Ascending aorta (tissue), 2 donors: ENCODE data around the gene GPSM1. TPM values are rescaled to one million over a fixed set of nuclear protein-coding genes. Genes with fewer than 3 reads are reported as not detected.

Experiments
- DNase-seq, 2 donors: peaks; one replicate each; pipeline ENCODE4 v3.0.0-alpha.2; 2019; ENCODE audit warnings: low spot score in 2 of 2
- H3K27ac ChIP-seq, 2 donors: fragments of 200-600 bp; sonication (generic); one replicate each; pipeline ENCODE4 v1.5.1; 2016 to 2017; ENCODE audit warnings: mild to moderate bottlenecking in 1 of 2
- H3K27me3 ChIP-seq: fragments of 200-600 bp; sonication (generic); one replicate; pipeline ENCODE4 v1.5.1; 2017
- H3K36me3 ChIP-seq, 2 donors: fragments of 200-600 bp; sonication (generic); one replicate each; pipeline ENCODE4 v1.5.1; 2016
- H3K4me1 ChIP-seq, 2 donors: fragments of 200-600 bp; sonication (generic); one replicate each; pipeline ENCODE4 v1.5.1; 2016 to 2017; ENCODE audit warnings: mild to moderate bottlenecking in 1 of 2
- H3K4me3 ChIP-seq, 2 donors: fragments of 200-600 bp; sonication (generic); one replicate each; pipeline ENCODE4 v1.5.1; 2016 to 2017; ENCODE audit warnings: mild to moderate bottlenecking in 1 of 2
- H3K9me3 ChIP-seq, 2 donors: fragments of 200-600 bp; sonication (generic); one replicate each; pipeline ENCODE4 v1.5.1; 2016
- intact Hi-C: fragments of 100-400 bp; cut with DNase I; formaldehyde crosslinking; loops from one replicate; pipeline ENCODE4 v1.15.1; 2023
- total RNA-seq: library from RNA; depleted of rRNA; stranded (reverse); fragments of >200 nt; gene quantifications from one replicate; pipeline ENCODE4 v1.1.0, GENCODE V29; 2016
- TF ChIP-seq, protein P1 (sequence below), 3 experiments: fragments of 200-600 bp in 2 of 3; fragments of 450-650 bp in 1 of 3; sonication (generic) in 2 of 3; IDR thresholded peaks; one replicate each; pipeline ENCODE4 v1.5.1; 2016 to 2019; ENCODE audit warnings: antibody characterized with exemption in 3 of 3, mild to moderate bottlenecking in 1 of 3, moderate library complexity in 1 of 3

GPSM1 gene
- total RNA-seq, 1 donor from 2014 or later, result 85.1 TPM

DNA sequence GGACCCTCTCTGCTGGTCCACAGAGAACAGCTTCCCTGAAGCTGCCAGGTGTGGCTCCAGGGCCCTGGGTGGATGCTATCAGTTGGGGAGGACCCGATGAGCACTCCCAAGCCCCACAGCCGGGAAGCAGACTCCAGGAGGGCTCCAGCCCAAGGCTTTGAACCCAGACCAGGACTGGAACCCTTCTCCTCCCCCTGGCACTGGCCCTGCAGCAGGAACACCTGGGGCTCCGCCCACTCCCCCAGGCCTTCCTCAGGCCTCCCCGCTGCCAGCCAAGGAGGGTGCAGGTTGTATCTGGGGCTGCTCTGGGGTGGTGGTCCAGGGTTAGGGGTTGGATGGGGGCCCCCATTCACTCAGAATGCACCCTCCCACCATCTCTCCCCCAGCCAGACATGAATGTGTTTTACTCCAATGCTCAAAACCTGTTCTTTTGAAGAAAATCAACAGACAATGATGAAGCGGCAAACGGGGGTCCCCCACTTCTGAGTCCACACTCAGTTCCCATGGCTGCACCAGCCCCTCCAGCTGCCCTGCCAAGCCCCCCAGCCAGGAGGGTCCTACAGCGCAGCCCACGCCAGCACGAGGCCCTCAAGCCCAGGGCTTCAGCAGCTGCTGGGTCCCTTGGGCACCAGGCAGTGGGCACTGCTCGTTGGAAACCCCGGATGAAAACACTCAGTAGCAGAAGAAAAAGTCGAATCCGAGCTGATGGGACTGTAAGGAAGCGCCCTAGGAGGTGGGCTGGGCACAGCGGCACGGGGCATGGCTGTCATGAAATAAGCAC lies 46.6 kb upstream of the GPSM1 start:
- Histone ChIP-seq H3K27me3 (no peaks in the 10 kb centered on the region), H3K9me3 (no peaks in the 10 kb centered on the region), H3K4me3 (no peak overlapping the region), H3K4me1 (peaks cover 0 to 3% of the 10 kb centered on the region in 2 donors), H3K27ac (no peak overlapping the region), H3K36me3 (no peaks in the 10 kb centered on the region)
- TF ChIP-seq, protein P1, sequence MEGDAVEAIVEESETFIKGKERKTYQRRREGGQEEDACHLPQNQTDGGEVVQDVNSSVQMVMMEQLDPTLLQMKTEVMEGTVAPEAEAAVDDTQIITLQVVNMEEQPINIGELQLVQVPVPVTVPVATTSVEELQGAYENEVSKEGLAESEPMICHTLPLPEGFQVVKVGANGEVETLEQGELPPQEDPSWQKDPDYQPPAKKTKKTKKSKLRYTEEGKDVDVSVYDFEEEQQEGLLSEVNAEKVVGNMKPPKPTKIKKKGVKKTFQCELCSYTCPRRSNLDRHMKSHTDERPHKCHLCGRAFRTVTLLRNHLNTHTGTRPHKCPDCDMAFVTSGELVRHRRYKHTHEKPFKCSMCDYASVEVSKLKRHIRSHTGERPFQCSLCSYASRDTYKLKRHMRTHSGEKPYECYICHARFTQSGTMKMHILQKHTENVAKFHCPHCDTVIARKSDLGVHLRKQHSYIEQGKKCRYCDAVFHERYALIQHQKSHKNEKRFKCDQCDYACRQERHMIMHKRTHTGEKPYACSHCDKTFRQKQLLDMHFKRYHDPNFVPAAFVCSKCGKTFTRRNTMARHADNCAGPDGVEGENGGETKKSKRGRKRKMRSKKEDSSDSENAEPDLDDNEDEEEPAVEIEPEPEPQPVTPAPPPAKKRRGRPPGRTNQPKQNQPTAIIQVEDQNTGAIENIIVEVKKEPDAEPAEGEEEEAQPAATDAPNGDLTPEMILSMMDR (IDR thresholded peaks at IDR 0.05), result no peak
- intact Hi-C loops, result loop anchor here (10.0 kb wide), 1 partner anchor 676 kb away; no protein-coding TSS in a partner anchor
- DNase-seq, result no peak

DNA sequence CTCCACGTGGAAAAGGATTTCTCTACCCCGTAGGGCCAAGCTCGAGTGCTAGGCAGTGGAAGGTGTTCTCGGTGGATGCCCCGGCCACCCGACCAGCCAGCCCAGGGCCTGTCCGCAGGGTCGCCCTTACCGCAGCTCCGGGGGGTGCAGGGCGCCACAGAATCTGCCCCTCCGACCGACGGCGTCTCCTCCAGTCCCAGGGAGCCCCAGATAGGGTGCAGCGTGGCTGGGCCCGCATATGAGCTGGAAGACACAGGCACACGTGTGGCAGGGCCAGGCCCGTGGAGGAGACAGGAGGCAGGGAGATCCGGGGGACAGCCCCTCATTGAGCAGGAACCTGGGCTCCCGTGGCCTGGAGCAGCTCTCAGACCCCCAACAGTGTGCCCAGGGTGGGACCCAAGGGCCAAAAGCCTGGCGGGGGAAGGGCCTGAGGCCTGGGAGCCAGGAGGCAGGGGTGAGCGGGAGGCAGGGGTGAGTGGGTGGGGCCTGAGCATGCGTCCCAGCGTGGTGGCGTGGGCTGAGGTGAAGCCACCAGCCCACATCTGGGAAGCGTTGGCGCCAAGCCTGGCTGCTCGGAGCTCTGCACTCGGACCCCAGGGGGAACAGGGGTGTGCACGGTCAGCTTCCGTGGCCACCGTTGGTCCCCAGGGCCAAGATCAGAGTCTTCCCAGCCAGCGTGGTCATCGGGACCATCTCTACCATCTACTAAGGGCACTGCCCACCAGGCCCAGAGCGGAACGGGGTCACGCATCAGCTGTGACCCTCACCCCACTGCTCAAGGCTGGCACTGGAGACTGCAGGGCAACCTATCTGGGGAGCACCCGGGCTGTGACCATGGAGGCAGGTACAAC lies 45.7 kb upstream of the GPSM1 start:
- peaks cover 0 to 3% of the 10 kb centered on the region in 2 donors for H3K4me1 ChIP-seq
- intact Hi-C loops, result loop anchor here (10.0 kb wide), 1 partner anchor 677 kb away; no protein-coding TSS in a partner anchor
- TF ChIP-seq, protein P1 (IDR thresholded peaks at IDR 0.05), result no peak
- no peak overlapping the region for H3K4me3 ChIP-seq
- no peaks in the 10 kb centered on the region for H3K27me3 ChIP-seq
- H3K9me3 ChIP-seq, result no peaks in the 10 kb centered on the region
- no peaks in the 10 kb centered on the region for H3K36me3 ChIP-seq
- no peak overlapping the region for H3K27ac ChIP-seq
- DNase-seq, result no peak

DNA sequence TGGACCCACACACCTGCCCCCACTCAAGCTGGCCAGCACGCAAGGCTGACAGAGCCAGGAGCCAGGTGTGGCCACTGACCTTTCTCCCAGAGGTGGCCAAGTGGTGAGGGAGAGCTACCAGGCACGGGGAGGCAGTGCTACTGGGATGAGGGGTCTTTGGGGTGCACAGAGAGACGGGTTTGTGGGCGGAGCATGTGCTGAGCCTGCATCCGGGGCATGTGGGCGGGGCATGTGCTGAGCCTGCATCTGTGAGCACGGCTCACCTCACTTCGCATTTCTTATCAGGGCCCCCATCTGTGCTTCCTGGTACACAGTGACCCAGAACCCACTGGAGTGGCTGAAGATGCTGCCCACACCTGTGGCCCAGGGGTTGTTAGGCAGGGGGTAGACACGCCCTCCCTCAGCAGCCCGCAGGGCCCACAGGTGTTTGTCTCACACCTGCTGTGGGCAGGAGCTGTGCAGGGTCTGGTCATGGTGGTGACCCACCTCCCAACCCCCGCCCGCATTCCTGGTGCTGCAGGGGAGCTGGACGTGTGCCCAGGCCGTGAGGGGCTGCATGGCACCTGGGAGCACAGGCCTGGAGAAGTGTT lies 45.0 kb upstream of the GPSM1 start:
- H3K4me1 ChIP-seq, result peaks cover 0 to 3% of the 10 kb centered on the region in 2 donors
- TF ChIP-seq, protein P1 (IDR thresholded peaks at IDR 0.05), result no peak
- intact Hi-C loops, result loop anchor here (10.0 kb wide), 1 partner anchor 678 kb away; no protein-coding TSS in a partner anchor
- no peaks in the 10 kb centered on the region for H3K9me3 ChIP-seq
- H3K27ac ChIP-seq, result no peak overlapping the region
- no peak for DNase-seq
- H3K27me3 ChIP-seq, result no peaks in the 10 kb centered on the region
- H3K36me3 ChIP-seq, result no peaks in the 10 kb centered on the region
- H3K4me3 ChIP-seq, result no peak overlapping the region

DNA sequence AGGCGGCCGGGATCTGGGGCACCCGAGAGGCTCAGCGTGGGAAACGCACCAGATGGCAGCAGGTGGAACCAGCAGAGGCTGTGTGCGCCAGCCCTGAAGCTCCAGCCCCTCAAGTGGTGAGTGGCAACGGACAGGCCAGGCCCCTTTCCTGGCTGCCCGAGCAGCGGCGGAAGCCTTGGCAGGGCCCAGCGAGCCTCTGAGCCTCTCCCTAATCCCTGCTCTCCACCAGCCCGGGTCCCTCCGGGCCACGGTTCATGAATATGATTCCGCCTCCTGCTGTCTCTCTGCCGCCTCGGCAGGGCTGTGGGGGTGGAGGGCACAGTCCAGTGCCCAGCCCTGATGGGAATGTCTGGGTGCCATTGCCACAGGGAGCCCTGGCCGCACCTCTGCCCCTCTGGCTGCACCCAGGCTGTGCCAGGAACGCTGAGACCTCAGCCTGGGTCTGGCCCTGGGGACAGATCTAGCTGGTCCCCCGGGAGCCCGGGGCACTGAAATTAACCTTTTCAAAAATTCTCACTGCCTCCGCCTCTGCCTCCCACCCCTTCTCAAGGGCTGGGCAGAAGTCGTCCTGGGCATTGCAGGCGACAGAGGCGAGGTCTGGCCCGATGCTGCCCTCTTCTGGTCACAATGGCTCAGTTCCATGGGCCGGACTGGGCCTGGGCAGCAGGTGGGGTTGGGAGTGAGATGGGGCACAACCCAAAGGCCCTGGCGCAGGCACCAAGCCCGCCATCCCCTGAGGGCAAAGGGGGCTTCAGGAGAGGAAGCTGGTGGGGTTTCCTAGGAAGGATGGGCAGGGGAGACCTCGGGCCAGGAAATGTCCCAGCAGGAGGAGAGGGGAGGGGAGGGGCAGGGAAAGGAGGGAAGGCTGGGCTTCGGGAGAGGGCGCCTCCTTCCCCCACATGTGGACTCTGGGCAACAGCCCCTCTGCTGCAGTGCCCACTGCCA lies 43.8 kb upstream of the GPSM1 start:
- Histone ChIP-seq H3K4me3 (peak overlapping the region; percentile 34 to 59), H3K9me3 (no peaks in the 10 kb centered on the region), H3K27ac (peak overlapping the region; percentile 51 to 72), H3K4me1 (peaks cover 0 to 3% of the 10 kb centered on the region in 2 donors), H3K27me3 (no peaks in the 10 kb centered on the region), H3K36me3 (no peaks in the 10 kb centered on the region)
- intact Hi-C loops, result loop anchor here (10.0 kb wide), 1 partner anchor 679 kb away; no protein-coding TSS in a partner anchor
- TF ChIP-seq, protein P1 (IDR thresholded peaks at IDR 0.05), result peak; percentile 85 to 92 (median 91)
- peak in 1 of 2 donors; percentile 86 for DNase-seq
